ENCODE results near the gene FOXQ1. TPM values are rescaled to one million over a fixed set of nuclear protein-coding genes. Genes with fewer than 3 reads are reported as not detected.

The FOXQ1 gene
- total and polyA plus RNA-seq, 9 of the 15 experiments (the other 6 are each of a cell fraction or from before 2014, with no cell fraction given): not detected

DNA sequence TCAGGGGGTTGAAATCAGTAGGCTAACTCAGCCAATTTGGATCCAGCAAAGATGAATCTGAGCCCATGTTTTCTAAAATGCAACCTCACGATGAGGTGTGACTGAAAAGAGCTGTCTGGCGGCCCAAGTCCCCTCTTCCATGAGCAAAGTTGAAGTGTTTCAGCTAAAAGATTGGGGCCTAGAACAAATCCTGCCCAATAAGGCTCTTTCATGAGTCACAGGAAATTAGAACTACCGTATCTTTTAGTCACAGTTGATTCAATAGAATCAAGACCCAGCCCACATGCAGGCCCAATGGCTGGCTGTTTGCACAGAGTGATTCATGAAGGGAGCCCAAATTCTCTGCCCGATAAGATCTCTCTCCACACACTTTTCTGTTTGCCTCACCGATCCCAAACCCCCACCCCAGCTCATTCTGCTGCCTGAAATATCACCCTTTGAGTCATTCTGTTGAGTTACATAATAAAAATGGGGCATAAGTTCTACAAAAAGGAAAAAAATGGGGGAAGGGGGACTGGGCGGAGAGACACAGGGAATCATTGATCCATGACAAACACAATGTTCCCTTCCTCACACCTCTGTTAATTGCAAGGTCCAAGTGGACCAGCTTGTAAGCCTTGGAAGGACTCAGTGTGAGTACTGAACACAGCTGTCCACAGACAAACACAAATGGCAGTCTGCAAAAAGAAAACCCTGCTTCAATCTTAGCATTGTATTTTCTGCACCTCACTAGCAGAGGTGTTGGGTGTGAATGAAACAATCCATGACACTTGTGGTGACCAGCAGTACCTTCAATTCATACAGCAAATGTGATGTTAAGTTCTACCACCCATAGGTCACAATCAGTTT lies 13.8 kb downstream of the FOXQ1 start:
- BruUV-seq (replicated peaks): no TSS peak
- TF ChIP-seq JUNB (CRISPR knock-in tag; conservative IDR thresholded peaks at IDR 0.05) (no peak), CHD1 (IDR thresholded peaks at IDR 0.05; ENCODE audit: low read length) (no peak), ZBTB1 (CRISPR knock-in tag; IDR thresholded peaks at IDR 0.05; ENCODE audit: borderline replicate concordance, low read depth) (no peak), HDAC8 (tag; IDR thresholded peaks at IDR 0.05) (no peak), ZNF830 (CRISPR knock-in tag; IDR thresholded peaks at IDR 0.05) (no peak), MEF2A (IDR thresholded peaks at IDR 0.05; ENCODE audit: control insufficient read depth, low read depth, low read length) (no peak), ZKSCAN8 (CRISPR knock-in tag; IDR thresholded peaks at IDR 0.05) (no peak), ZNF124 (CRISPR knock-in tag; IDR thresholded peaks at IDR 0.05) (no peak), HIVEP1 (CRISPR knock-in tag; IDR thresholded peaks at IDR 0.05) (no peak), ZNF431 (CRISPR knock-in tag; IDR thresholded peaks at IDR 0.05) (no peak)
- TF ChIP-seq, protein P1, sequence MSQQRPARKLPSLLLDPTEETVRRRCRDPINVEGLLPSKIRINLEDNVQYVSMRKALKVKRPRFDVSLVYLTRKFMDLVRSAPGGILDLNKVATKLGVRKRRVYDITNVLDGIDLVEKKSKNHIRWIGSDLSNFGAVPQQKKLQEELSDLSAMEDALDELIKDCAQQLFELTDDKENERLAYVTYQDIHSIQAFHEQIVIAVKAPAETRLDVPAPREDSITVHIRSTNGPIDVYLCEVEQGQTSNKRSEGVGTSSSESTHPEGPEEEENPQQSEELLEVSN (IDR thresholded peaks at IDR 0.05; ENCODE audit: borderline replicate concordance in 1 of 2, extremely low read depth in 1 of 2, insufficient read depth in 1 of 2, insufficient read length in 1 of 2, low read depth in 1 of 2, low read length in 1 of 2, poor library complexity in 1 of 2, severe bottlenecking in 1 of 2): no peak
- FAIRE-seq (no peak), DNase-seq (ENCODE audit: extremely low read depth in 1 of 4, low spot score in 3 of 4) (no peak), ATAC-seq (no peak)
- intact Hi-C loops (cut with micrococcal nuclease): no loop called here
- Histone ChIP-seq H3K27me3 (ENCODE audit: control insufficient read depth in 2 of 2, insufficient read depth in 2 of 2, low read length in 2 of 2) (peaks cover 0 to 11% of the 10 kb centered on the region in 2 experiments; a peak in 2 of 5 replicates), H3K79me2 (ENCODE audit: control insufficient read depth, insufficient read depth, low read length) (no peaks in the 10 kb centered on the region), H4K20me1 (replicated peaks; ENCODE audit: control insufficient read depth, insufficient read depth, low read length) (no peaks in the 10 kb centered on the region), H3K9me3 (replicated peaks; ENCODE audit: control insufficient read depth, insufficient read depth, low read depth, low read length) (no peaks in the 10 kb centered on the region), H3K27ac (ENCODE audit: extremely low read depth, low read depth, low read length) (no peak overlapping the region), H3K4me3 (no peak overlapping the region), H3K4me1 (replicated peaks in 1 of 2; ENCODE audit: control insufficient read depth in 2 of 2, insufficient read depth in 2 of 2, low read length in 2 of 2) (no peaks in the 10 kb centered on the region), H2AFZ (ENCODE audit: low read depth, low read length) (no peak overlapping the region), H3K9ac (ENCODE audit: insufficient read depth in 1 of 2, low read depth in 2 of 2, low read length in 2 of 2) (no peak overlapping the region), H3K36me3 (ENCODE audit: control insufficient read depth, insufficient read depth, low read length) (no peaks in the 10 kb centered on the region), H3K9me1 (ENCODE audit: control insufficient read depth, insufficient read depth, low read length) (no peaks in the 10 kb centered on the region), H3K4me2 (ENCODE audit: insufficient read depth, low read length) (no peak overlapping the region)
- in situ Hi-C loops (cut with MboI): no loop called here
- WGBS (ENCODE audit: insufficient coverage, low coverage, missing lambda C conversion rate): 0% methylated on average over 6 of the region's 6 CpGs
- CTCF ChIA-PET (ENCODE audit: low intra/inter-chr PET ratio): no interaction called here
- POLR2A ChIA-PET: no interaction called here

Data from K562 (cell line).